Fibroblast of villous mesenchyme (primary cell): ENCODE measurements around the gene RPL10A. TPM values are rescaled to one million over a fixed set of nuclear protein-coding genes. Genes with fewer than 3 reads are reported as not detected.

ENCODE experiments used
- DNase-seq: peaks from one replicate; pipeline ENCODE4 v3.0.0-alpha.2; 2010; ENCODE audit warnings: low read depth
- H3K4me3 ChIP-seq: 2 replicates; pipeline ENCODE4 v1.5.1; 2011; ENCODE audit warnings: low read depth, mild to moderate bottlenecking, low read length
- CTCF ChIP-seq: IDR thresholded peaks from 2 replicates; pipeline ENCODE4 v1.5.1; 2012; ENCODE audit warnings: low read depth, mild to moderate bottlenecking, low read length; ENCODE audit not compliant: insufficient read depth
- total RNA-seq: library from RNA; depleted of rRNA; stranded (reverse); fragments of >200 nt; gene quantifications from 2 replicates; pipeline ENCODE4 v1.2.3, GENCODE V29; 2012

Gene RPL10A
- total RNA-seq, 1 donor, result 1,513 TPM

DNA sequence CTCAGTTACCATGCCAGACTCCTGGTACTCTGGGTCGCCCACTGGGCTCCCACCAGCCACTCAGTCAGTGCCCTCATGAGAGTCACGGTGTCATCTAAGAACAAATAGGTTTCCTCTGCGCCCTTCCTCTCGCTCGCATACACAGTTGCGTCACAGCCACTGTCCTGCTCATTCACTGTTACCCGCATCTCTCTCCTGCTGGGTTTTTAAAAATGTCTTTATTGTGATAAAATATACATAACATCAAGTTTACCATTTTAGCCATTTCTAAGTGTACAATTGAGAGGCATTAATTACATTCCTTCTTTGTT is 24.7 kb downstream of the RPL10A start:
- no peak for TF ChIP-seq CTCF
- DNase-seq, result peak; percentile 17
- no peak overlapping the region for H3K4me3 ChIP-seq

DNA sequence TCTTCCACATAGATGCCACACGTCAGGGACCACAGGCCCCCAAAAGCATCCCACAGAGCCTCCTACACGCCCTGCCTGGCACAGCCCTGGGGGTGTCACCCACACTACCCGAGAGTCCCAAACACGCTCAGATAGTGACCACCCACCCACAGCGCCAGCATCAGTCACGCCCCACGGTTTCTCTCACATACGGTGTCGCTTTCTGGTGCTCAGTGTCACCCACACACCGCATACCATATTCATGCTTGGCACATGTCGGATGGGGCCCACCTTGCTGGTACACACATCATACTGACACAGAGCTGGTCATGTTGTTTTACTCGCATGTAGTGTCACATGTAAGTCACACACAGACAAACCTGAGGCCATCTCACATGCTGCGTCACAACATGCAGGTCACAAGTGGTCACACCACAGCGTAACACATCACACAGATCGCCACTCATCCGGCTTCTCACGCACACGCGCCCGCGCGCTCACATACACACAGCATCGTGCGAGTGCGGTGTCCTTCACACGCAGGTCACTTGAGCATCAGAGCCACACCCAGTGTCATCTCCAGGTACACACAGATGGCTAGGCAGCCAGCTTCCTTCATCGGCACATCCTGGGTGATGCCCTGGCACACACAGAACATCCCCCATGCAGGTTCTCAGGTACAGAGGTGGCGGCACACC is 25.2 kb downstream of the RPL10A start:
- no peak for DNase-seq
- no peak for TF ChIP-seq CTCF

DNA sequence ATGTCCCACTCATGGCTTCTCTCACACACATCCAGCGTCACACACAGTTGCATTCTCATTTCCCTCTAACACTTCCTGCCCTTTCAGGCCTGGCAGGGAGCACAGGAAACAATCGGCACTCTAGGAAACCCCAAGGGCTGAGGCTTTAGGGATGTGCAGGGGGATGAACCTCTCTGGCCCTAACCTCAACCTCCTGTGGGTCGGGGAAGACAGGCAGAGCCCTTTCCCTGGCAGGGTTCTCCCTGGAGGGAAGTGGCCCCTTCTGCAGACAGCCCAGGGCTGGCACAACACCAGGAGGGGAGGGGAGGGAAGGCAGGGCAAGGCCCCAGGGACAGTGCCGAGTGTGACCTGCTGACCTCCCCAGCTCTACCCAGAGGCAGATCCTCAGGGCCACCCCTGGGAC is 26.0 kb downstream of the RPL10A start:
- peak; percentile 37 for DNase-seq
- H3K4me3 ChIP-seq, result peak overlapping the region; percentile 82
- no peak for TF ChIP-seq CTCF

More for the DNA sequence above, 25.2 kb downstream of the RPL10A start:
- peak overlapping the region; percentile 82 for H3K4me3 ChIP-seq

DNA sequence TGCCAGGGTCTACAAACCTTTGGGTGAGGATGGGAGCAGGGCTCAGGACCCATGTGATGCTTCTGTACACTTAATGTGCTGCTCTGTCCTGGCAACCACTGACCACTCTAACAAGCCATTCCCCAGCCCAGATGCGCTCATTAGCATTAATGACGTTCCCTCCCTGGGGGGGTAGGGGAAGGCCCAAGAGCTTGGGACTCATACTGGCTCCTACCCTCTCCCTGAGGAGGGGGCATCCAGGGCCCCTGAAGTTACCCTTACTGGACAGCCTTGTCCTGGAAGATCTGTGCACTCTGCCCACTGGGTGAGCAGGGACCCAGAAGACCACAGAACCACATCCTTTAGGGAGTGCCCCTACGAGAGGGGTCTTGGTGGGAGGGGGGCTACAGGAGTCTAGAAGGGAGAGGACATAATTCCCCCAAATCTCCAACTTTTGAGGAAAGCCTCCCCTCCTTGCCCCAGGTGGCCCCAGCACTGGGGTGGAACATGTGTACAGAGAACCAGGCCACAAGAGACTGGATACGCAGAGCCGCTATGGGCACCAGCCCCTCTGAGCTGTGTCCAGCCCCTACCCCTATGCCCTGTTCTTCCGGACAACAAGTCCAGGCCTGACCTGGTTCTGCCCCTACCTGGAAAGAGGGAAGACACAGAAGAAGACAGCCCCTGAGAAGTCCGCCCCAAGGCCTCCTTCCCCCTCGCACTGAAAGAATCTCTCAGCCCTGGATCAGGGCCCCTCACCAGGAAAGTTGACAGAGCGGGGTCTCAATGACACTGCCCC is 27.2 kb downstream of the RPL10A start:
- DNase-seq, result peak; percentile 71
- TF ChIP-seq CTCF, result no peak
- H3K4me3 ChIP-seq, result peak overlapping the region; percentile 82

DNA sequence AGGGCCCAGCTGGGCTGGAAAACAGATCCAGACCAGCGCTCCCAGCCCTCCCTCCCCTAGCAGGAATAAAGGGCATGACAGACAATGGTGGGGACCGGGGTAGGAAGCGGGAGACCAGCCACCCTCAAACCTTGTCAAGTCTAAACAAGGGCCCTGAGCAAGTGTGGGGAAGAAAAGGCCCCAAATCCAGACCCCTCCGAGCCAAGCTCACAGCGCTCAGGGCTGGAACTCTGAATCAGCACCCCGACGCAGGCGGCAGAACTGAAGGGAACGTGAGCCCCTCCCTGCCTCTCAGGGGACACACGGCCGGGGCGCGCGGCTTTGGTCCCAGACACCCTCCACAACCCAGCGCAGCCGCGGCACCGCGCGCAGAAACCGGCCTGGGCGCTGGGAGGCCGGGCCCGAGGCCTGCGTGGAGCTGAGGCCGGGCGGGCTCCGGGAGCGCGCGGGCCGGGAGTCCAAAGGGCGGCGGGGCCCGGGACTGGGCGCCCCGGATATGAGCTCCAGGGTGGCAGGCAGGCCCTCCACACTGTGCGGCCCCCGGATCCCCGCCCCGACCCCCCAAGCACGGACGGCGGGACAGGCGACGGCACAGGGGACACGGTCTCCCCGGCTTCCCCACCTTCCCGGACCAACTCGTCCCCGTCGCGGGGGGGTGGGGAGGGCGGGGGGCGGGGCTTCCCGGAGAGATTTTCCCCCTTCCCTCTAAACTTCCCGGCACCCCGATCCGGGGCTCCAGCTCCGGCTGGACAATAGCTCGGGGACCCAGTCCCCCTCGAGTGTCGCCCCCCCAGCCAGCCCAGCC is 28.0 kb downstream of the RPL10A start:
- H3K4me3 ChIP-seq, result peak overlapping the region; percentile 82
- peak; percentile 38 for DNase-seq

More for the DNA sequence above, 28.0 kb downstream of the RPL10A start:
- TF ChIP-seq CTCF, result peak; percentile 10
